DOHH2 (cell line): Measurements from ENCODE around the gene PHF24.

ENCODE experiments used
- H3F3A ChIP-seq: fragments of 200-600 bp; sonication (generic), shearing (Covaris generic); 2 replicates; pipeline ENCODE4 v1.6.0; 2016; ENCODE audit warnings: antibody characterized with exemption, mild to moderate bottlenecking; ENCODE audit not compliant: control insufficient read depth, insufficient read depth
- H3K27ac ChIP-seq: fragments of 200-600 bp; sonication (generic); 2 replicates; pipeline ENCODE4 v1.5.1; 2014; ENCODE audit warnings: low read depth, mild to moderate bottlenecking, low read length, moderate library complexity
- H3K27me3 ChIP-seq: fragments of 200-600 bp; sonication (generic); 2 replicates; pipeline ENCODE4 v1.6.1; 2014; ENCODE audit warnings: mild to moderate bottlenecking, low read length, mixed read lengths; ENCODE audit not compliant: control insufficient read depth
- H3K36me3 ChIP-seq: fragments of 200-600 bp; sonication (generic); 2 replicates; pipeline ENCODE4 v1.6.1; 2014; ENCODE audit warnings: mild to moderate bottlenecking, low read length, moderate library complexity, mixed read lengths; ENCODE audit not compliant: control insufficient read depth
- H3K4me1 ChIP-seq: fragments of 200-600 bp; sonication (generic); 2 replicates; pipeline ENCODE4 v1.6.1; 2014; ENCODE audit warnings: mild to moderate bottlenecking, low read length, mixed read lengths; ENCODE audit not compliant: control insufficient read depth
- H3K4me2 ChIP-seq: fragments of 200-600 bp; sonication (generic); 2 replicates; pipeline ENCODE4 v1.6.0; 2014; ENCODE audit warnings: mild to moderate bottlenecking, low read length, moderate library complexity
- H3K4me3 ChIP-seq: fragments of 200-600 bp; sonication (generic); 2 replicates; pipeline ENCODE4 v1.5.1; 2014; ENCODE audit warnings: mild to moderate bottlenecking, low read length, mixed read lengths
- H3K79me2 ChIP-seq: fragments of 200-600 bp; sonication (generic); 2 replicates; pipeline ENCODE4 v1.6.1; 2014; ENCODE audit warnings: mild to moderate bottlenecking, low read length, mixed read lengths; ENCODE audit not compliant: control insufficient read depth
- H3K9me2 ChIP-seq: fragments of 200-600 bp; sonication (generic); replicated peaks from 2 replicates; pipeline ENCODE4 v1.6.1; 2014; ENCODE audit warnings: mild to moderate bottlenecking, low read length, mixed read lengths; ENCODE audit not compliant: control insufficient read depth
- H3K9me3 ChIP-seq: fragments of 200-600 bp; sonication (generic); 2 replicates; pipeline ENCODE4 v1.6.1; 2014; ENCODE audit warnings: antibody characterized with exemption, low read length, mixed read lengths; ENCODE audit not compliant: control insufficient read depth, insufficient read depth
- H4K20me1 ChIP-seq: fragments of 200-600 bp; sonication (generic); 2 replicates; pipeline ENCODE4 v1.6.0; 2014; ENCODE audit warnings: low read depth, mild to moderate bottlenecking, antibody characterized with exemption, low read length, moderate library complexity; ENCODE audit not compliant: control insufficient read depth, insufficient read depth
- CTCF ChIP-seq: fragments of 200-600 bp; sonication (generic); IDR thresholded peaks from one replicate; pipeline ENCODE4 v1.5.1; 2014; ENCODE audit warnings: antibody characterized with exemption, mild to moderate bottlenecking, low read depth, low read length; ENCODE audit not compliant: poor library complexity, severe bottlenecking
- EZH2phosphoT487 ChIP-seq: fragments of 200-600 bp; sonication (generic); IDR thresholded peaks from 2 replicates; pipeline ENCODE4 v1.6.1; 2017; ENCODE audit warnings: borderline replicate concordance, mild to moderate bottlenecking, antibody characterized with exemption, low read length, moderate library complexity, mixed read lengths

The PHF24 gene

GRCh38 chr9:34957492-34958410 lies at the start of gene PHF24:
Gene PHF24 (plus strand): TSS chr9:34958285. CDS start chr9:34971299, 13,014 bp downstream.
- H3K4me1 ChIP-seq, result no peaks in the 10 kb centered on the region
- no peaks in the 10 kb centered on the region for H3K9me3 ChIP-seq
- H3K4me3 ChIP-seq, result no peak within 1 kb of the TSS
- H3K4me2 ChIP-seq, result no peak within 1 kb of the TSS
- peaks cover 62% of the 10 kb centered on the region for H3K27me3 ChIP-seq
- H3F3A ChIP-seq, result no peaks in the 10 kb centered on the region
- H4K20me1 ChIP-seq, result no peaks in the 10 kb centered on the region
- no peaks in the 10 kb centered on the region for H3K79me2 ChIP-seq
- H3K9me2 ChIP-seq, result no peaks in the 10 kb centered on the region
- H3K27ac ChIP-seq, result no peak within 1 kb of the TSS
- H3K36me3 ChIP-seq, result no peaks in the 10 kb centered on the region
- no peak for TF ChIP-seq EZH2phosphoT487
- TF ChIP-seq CTCF, result no peak

GRCh38 chr9:34927061-34927460 lies 31.0 kb upstream of the PHF24 start:
- Histone ChIP-seq H3K4me3 (no peak overlapping the region), H3K27ac (no peak overlapping the region), H3K4me1 (no peaks in the 10 kb centered on the region), H3K27me3 (peaks cover 5% of the 10 kb centered on the region; the same call in 1 of the 2 replicates), H3K79me2 (no peaks in the 10 kb centered on the region), H3K9me3 (no peaks in the 10 kb centered on the region; the same call in 1 of the 2 replicates), H3K36me3 (no peaks in the 10 kb centered on the region), H4K20me1 (no peaks in the 10 kb centered on the region), H3K4me2 (no peak overlapping the region), H3F3A (no peaks in the 10 kb centered on the region), H3K9me2 (no peaks in the 10 kb centered on the region)
- no peak for TF ChIP-seq CTCF
- TF ChIP-seq EZH2phosphoT487, result no peak

DNA sequence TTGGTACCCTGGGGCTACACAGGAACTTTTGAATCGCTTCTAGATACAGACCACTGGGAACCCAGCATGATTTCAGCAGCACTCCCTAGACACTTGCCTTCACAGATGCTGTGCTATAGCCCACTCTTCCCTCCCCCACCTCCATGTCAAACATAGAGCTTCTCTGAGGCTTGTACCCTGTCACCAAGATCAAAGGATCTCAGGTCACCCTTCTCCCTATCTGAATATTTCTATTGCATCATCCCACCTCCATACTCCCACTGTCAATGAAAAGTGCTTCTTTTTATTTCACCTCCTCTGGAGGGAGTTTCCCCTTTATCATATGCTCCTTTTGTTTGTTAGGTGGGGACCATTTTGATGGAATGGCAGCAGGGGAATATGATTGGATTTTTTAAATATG lies 29.2 kb upstream of the PHF24 start:
- H4K20me1 ChIP-seq, result no peaks in the 10 kb centered on the region
- H3F3A ChIP-seq, result no peaks in the 10 kb centered on the region
- H3K9me3 ChIP-seq, result no peaks in the 10 kb centered on the region; the same call in 1 of the 2 replicates
- peaks cover 5% of the 10 kb centered on the region; the same call in 1 of the 2 replicates for H3K27me3 ChIP-seq
- no peak overlapping the region for H3K4me3 ChIP-seq
- no peaks in the 10 kb centered on the region for H3K4me1 ChIP-seq
- H3K4me2 ChIP-seq, result no peak overlapping the region
- H3K79me2 ChIP-seq, result no peaks in the 10 kb centered on the region
- no peaks in the 10 kb centered on the region for H3K36me3 ChIP-seq
- H3K9me2 ChIP-seq, result no peaks in the 10 kb centered on the region
- no peak overlapping the region for H3K27ac ChIP-seq
- TF ChIP-seq CTCF (no peak), EZH2phosphoT487 (no peak)
